ENCODE measurements around the gene PPP1R17.

DNA sequence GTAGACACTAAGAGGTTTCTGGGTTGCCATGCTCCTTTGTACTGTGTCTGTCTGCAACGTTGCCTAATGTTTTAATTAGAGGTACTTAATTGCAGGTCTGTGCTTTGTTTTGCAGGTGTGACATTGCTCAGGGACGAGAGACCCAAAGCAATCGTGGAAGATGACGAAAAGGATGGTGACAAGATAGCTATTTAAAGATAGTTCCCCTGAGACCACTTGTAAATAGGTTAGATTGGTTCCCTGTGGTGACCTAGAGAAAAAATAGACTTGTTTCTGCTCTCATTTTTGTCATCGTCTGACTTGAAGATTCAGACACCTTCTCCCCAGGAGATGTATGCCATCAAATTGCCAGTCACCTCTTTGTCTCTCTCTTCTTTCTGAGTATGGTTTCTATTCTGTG, 20.1 kb downstream of the PPP1R17 start:
- no peak for TF ChIP-seq POLR2AphosphoS5 (IDR thresholded peaks at IDR 0.05)
- TF ChIP-seq, protein P1, sequence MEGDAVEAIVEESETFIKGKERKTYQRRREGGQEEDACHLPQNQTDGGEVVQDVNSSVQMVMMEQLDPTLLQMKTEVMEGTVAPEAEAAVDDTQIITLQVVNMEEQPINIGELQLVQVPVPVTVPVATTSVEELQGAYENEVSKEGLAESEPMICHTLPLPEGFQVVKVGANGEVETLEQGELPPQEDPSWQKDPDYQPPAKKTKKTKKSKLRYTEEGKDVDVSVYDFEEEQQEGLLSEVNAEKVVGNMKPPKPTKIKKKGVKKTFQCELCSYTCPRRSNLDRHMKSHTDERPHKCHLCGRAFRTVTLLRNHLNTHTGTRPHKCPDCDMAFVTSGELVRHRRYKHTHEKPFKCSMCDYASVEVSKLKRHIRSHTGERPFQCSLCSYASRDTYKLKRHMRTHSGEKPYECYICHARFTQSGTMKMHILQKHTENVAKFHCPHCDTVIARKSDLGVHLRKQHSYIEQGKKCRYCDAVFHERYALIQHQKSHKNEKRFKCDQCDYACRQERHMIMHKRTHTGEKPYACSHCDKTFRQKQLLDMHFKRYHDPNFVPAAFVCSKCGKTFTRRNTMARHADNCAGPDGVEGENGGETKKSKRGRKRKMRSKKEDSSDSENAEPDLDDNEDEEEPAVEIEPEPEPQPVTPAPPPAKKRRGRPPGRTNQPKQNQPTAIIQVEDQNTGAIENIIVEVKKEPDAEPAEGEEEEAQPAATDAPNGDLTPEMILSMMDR (IDR thresholded peaks at IDR 0.05): no peak
- TF ChIP-seq EP300 (IDR thresholded peaks at IDR 0.05): no peak
- TF ChIP-seq POLR2A (IDR thresholded peaks at IDR 0.05): no peak
